NCI-H524 (cell line): Measurements from ENCODE around the gene ILKAP.

Experiments
- DNase-seq, 2 experiments: peaks; one replicate each; lab custom pipeline; 2025; lab: John Stamatoyannopoulos, UW

Gene ILKAP

DNA sequence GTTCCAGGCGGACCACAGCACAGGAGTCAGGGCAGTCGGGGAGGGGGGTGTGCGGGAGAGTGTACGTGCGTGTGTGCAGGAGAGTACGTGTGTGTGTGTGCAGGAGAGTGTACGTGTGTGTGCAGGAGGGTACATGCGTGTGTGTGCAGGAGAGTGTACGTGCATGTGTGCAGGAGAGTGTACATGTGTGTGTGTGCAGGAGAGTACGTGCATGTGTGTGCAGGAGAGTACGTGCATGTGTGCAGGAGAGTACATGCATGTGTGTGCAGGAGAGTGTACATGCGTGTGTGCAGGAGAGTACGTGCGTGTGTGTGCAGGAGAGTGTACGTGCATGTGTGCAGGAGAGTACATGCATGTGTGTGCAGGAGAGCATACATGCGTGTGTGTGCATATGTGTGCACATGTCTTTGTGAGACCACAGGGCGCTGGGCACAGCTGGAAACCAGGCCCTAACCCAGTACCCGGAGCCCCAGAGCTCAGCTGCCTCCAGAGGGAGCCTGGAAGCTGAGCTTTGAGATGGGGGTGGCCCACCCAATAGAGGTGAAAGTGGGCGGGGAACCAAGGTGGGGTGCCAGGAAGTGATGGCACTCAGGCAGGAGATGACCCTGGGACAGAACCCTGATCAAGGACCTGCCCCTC, 78.9 kb downstream of the ILKAP start:
- no peak for DNase-seq

DNA sequence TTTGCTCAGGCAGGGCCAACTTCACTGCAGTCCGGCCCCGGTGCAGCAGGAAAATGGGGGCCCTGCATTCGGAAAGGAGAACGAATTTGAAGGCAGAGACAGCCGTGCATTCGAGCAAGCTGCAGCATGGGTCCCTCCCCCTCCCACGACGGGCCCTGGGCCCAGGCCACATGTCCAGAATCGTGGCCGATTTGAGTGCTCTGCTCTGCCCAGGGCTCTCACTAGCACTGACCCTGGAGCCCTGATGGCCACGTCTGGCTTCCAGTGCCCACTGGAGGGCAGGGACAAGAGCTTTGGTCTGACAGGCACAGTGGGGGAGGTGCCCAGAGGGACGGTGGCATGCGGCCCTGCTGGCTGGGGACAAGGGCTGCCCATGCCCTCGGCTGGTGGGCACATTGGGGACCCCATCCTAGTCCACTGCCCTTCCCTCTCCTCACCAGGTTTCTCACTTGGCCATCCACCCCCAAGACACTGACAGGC, 79.5 kb downstream of the ILKAP start:
- DNase-seq = no peak

DNA sequence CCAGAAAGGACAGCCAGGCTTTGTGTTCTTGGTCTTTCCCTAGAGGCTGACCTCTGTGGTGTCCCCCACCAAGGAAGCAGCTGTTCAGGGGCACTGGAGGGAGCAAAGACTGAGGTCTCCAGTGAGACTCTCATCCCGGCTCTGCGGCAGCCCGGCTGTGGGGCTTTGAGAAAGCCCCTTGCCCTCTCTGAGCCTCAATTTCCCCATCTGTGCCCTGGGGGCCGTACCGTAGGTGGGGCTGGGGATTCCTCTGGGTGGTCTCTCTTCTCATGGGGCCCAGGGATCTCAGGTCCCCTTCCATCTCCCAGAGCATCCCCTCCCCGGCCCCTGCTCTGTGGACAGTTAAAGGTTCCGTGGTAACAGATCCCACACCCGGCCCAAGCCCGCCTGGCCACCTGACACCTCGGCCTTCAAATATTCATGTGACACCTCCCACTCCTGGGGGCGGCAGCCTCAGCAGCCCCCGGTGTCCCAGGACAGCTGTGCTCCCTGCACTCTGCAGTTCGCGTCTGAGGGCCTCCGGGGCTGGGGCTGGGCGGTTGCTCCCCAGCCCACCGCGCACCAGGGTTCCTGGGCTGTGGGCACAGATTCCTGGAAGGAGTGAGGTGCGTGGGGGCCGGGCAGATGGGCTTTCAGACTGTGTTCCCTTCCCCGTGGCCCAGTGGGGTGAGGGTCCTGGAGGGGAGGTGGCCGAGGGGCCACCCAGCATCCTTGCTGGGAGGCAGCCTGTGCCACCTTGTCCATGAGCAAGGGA, 80.1 kb downstream of the ILKAP start:
- no peak for DNase-seq

DNA sequence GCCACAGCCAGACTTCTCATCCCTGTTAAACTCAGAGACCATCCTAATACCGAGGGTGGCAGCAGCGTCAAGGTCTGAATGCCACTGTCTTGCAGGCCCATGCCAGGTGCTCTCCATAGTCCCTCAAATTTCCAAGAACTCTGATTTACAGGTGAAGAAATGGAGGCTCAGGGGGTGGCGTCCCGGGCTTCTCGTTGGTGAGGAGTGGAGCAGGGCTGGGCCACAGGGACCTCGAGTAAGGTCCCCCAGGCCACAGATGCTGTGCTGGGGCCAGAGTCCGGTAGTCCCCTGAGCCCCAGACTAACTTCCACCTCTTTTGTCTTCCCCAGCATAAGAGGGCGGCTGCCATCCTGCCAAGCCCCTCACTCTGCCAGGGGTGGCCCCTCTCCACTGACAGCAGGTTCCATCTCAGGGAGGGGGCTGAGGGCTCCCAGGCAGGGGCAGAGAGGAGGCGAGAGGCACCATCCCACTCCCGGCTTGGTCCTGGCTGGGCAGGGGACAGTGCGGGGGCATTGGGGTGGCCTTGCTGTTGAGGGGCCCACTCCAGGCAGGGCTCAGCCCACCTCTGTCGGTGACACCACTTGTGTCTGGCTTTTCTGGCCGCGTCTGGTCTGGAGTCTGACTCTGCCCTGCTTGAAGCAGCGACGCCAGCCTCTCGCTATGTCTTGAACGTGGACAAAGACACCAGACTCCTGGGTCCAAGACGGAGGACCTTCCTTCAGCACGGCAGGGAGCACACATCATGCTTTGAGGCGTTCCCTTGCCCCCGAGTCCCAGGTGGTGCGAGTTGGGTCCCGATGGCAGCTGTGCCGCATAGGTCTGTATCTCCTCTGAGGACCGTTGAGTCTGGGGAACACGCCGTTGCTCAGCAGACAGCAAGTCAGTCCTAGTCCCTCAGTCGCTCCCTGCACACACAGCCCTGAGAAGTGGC, 80.9 kb downstream of the ILKAP start:
- DNase-seq = no peak

DNA sequence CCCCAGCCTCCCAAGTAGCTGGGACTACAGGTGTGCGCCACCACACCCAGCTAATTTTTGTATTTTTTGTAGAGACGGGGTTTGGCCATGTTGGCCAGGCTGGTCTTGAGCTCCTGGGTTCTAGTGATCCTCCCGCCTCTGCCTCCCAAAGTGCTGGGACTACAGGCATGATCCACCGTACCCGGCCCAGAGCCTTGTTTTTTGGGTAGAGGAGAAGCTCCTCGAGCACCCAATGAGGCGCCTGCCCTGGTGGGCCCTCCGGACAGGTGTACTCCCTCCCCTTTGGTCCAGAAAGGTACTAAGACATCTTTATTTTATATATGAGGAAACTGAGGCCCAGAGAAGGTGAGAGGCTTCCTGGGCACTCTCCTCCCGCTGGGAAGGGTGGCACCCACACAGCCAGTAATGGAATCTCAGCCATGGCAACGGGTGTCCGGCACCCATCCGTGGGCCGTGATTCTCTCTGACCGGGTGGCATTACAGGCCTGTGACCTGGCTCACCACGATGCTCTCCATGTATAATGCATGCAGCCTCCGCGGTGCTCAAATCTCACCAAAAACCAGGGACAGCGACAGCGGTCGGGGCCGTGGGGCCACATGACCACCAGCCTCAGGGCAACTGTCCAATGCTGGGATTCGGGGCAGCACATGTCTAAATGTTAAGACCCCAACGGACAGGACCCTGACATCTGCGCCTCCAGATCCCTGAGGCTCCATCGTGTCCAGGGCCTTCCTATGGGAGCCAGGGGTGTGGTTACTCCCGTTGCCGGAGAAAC, 81.8 kb downstream of the ILKAP start:
- DNase-seq = no peak

DNA sequence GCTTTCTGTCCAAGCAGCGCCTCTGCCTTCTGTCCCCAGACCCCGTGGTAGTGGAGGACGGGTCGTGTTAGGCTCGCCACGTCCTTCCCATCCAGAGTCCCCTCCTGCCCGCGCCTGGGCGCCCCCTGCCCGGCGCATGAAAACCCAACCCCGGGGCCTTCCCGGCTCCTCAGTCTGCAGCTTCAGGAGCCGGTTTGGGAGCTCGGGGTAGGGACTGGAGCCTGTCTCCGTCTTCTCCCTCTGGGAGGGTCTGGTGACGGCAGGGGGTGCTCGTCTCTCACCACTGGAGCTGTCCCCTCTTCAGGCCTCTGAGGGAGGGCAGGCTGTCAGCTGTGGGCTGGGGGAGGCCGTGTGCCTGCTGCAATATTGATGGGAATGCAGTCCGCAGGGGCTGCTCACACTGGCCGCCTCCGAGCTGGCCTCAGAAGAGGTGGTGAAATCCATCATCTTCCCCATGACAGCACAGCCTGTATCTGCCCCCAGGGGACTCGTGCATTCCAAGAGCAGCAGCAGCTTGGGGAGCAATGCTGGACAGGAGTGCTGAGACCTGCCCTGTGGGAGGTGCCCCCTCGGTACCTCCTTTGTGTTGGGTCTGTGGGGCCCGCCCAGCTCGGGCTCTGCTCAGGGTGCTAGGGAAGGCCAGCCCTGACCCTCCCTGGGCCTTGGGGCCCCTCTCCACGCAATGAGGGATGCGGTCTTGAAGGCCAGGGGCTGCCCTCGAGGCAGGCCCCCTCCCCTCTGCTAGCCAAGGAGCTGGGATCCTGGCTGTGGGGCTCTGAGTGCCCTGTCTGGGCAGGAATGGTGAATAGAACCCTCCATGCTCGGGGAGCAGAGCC, 82.8 kb downstream of the ILKAP start:
- DNase-seq = peak in 1 of 2 experiments; percentile 10
